ENCODE data around the gene TLCD4.

Gene TLCD4

DNA sequence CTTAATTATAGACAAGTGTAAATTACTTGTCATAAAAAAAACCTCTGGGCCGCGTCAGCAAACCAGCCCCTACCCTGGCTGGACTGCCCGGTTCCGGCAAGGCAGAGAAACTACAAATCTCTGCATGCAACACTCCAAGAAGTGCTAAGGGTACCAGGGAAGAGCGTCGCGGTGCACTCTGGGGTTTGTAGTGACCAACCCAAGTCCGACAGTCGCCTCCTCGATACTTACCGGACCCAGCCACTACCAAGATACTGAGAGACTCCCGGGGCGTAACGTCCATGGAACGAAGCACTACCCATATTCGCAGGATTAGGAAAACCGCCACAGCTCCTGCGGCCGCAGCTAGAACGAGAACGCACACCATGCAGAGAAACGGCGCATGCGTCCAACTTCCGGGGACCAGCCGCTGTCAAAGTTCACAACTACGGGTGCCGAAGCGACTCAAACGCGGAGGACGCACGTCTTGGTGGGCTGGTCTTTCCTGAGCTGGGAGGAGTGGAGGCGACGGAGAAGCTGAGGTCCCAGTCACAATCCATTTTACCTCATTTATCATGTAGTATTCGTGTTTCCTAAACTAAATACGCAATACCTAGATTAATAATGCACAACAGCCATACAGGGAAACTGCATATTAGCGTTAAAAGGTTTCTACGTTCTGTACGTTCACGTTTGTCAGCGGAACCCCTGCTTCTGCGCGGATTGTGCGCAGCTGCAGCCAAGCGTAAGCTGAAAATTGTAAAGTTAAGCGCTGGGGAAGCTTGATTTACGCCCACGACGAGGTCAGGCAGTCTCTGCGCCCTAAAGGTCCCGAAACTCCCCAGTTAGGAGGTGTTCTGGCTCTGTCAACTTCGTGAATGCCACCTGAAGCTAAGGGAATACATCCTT lies 44.4 kb upstream of the TLCD4 start, which contains the start of gene ALG14:
Gene ALG14 (minus strand): TSS at position 420 of the 888 bp plus-strand sequence. CDS start 53 bp downstream, at position 367.
- DNase-seq (ENCODE audit: low read depth), result peak; percentile 79
- H3K4me3 ChIP-seq (ENCODE audit: control insufficient read depth, low read depth, low read length), result peak within 1 kb of the TSS; percentile 68

DNA sequence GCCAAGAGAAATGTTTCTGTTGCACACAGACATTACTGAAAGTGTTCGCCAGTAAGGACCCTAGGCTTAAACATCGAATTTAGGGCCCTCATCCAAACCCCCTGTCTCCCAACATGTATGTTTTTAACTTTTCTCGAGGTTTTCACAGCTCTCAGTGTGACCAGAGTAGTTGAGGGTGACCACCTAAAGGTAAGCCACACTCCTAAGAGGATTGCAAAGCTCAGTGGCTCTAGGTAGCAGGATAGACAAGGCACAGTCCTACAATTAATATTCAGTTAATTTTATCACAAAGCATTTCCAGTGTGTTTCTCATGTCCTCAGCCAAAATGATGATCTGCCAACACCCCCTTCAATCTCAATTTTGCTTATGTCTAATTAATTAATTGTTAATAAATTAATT lies 43.7 kb upstream of the TLCD4 start:
- H3K4me3 ChIP-seq (ENCODE audit: control insufficient read depth, low read depth, low read length), result peak overlapping the region; percentile 68
- DNase-seq (ENCODE audit: low read depth), result no peak
- TF ChIP-seq, protein P1, sequence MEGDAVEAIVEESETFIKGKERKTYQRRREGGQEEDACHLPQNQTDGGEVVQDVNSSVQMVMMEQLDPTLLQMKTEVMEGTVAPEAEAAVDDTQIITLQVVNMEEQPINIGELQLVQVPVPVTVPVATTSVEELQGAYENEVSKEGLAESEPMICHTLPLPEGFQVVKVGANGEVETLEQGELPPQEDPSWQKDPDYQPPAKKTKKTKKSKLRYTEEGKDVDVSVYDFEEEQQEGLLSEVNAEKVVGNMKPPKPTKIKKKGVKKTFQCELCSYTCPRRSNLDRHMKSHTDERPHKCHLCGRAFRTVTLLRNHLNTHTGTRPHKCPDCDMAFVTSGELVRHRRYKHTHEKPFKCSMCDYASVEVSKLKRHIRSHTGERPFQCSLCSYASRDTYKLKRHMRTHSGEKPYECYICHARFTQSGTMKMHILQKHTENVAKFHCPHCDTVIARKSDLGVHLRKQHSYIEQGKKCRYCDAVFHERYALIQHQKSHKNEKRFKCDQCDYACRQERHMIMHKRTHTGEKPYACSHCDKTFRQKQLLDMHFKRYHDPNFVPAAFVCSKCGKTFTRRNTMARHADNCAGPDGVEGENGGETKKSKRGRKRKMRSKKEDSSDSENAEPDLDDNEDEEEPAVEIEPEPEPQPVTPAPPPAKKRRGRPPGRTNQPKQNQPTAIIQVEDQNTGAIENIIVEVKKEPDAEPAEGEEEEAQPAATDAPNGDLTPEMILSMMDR (IDR thresholded peaks at IDR 0.05; ENCODE audit: control insufficient read depth, insufficient read depth, low read depth, low read length, missing control alignments), result no peak

More for the DNA sequence above, 44.4 kb upstream of the TLCD4 start, which contains the start of gene ALG14:
- TF ChIP-seq, protein P1 (IDR thresholded peaks at IDR 0.05; ENCODE audit: control insufficient read depth, insufficient read depth, low read depth, low read length, missing control alignments), result no peak

DNA sequence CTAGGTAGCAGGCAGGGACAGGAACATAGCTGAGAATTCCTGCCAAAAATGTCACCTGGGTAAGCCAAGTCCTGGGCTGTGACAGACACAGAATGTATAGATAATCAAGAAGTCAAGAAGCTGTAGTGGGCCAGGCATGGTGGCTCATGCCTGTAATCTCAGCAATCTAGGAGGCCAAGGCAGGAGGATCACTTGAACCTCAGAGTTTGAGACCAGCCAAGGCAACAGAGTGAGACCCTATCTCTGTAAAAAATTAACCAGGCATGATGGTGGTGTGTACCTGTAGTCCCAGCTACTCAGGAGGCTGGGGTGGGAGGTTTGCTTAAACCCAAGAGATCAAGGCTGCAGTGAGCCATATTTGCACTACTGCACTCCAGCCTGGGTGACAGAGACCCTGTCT lies 41.1 kb upstream of the TLCD4 start:
- TF ChIP-seq, protein P1 (IDR thresholded peaks at IDR 0.05; ENCODE audit: control insufficient read depth, insufficient read depth, low read depth, low read length, missing control alignments), result no peak

DNA sequence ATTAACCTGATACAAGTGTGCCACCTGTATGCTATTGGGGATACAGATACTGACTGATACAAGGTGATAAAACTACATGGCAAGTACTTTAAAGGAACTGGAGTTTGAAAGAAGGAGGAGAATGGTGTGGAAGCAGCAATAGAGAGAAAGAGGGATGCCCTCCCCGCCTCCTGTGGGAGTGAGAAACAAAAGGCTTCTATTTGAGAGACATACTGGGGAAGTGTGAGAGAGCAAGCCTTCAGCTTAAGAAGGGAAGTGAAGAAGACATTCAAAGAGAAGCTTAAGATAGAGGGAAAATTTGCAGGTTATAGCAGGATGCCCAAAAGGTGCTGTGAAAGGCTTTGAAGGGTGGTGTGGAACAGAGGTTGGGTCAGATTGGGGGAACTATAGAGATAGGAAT lies 36.7 kb upstream of the TLCD4 start:
- TF ChIP-seq, protein P1 (IDR thresholded peaks at IDR 0.05; ENCODE audit: control insufficient read depth, insufficient read depth, low read depth, low read length, missing control alignments), result no peak
- H3K4me3 ChIP-seq (ENCODE audit: control insufficient read depth, low read depth, low read length), result no peak overlapping the region
- no peak for DNase-seq (ENCODE audit: low read depth)

More for the DNA sequence above, 41.1 kb upstream of the TLCD4 start:
- no peak overlapping the region for H3K4me3 ChIP-seq (ENCODE audit: control insufficient read depth, low read depth, low read length)
- DNase-seq (ENCODE audit: low read depth), result no peak

- DNase-seq (ENCODE audit: low read depth), result no peak
- TF ChIP-seq, protein P1 (IDR thresholded peaks at IDR 0.05; ENCODE audit: control insufficient read depth, insufficient read depth, low read depth, low read length, missing control alignments), result no peak
- H3K4me3 ChIP-seq (ENCODE audit: control insufficient read depth, low read depth, low read length), result no peak overlapping the region
Observed at GRCh38 chr1:95080879-95081278, 36.3 kb upstream of the TLCD4 start.

DNA sequence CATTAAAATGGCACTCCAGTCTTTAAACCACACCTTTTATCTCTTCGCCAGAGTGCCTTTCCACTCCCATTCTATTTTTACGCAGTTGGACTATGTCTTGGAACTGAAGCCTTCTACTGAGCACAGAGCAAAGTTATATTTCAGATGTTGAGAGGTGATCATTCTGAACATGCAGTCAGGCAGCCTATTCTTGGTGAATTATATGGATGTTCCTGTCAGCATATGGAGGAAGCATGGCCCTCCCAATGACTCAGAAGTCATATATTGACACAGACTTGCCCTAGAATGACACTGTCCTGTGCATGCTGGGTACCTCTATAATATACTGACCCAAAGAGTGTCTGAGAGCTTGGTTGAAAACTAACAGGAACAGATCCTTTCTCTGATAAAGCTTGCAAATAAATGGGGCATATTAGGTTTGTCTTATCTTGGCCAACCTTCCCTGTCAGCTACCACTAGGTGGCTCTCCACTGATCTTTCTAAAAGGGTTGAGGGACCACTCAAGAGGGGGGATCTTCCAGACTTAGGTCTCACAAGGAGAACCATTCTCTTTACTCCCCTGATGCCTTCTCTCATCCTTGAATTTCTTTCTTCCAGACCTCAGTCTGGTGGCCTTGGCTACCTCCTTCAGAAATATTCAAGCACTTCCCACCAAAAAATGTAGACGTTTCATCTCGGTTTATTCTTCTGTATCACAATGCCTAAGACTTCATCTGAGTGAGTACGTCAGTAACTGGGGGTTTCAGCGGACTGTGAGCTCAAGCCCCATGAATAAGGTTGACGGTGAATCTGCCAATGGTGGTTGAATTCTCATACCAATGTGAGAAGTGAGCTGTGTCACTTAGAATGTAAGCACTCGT lies 32.6 kb upstream of the TLCD4 start:
- DNase-seq (ENCODE audit: low read depth), result no peak
- H3K4me3 ChIP-seq (ENCODE audit: control insufficient read depth, low read depth, low read length), result no peak overlapping the region
- TF ChIP-seq, protein P1 (IDR thresholded peaks at IDR 0.05; ENCODE audit: control insufficient read depth, insufficient read depth, low read depth, low read length, missing control alignments), result peak; percentile 62

Data from AG09309 (cell line).